GM21619 (cell line): Measurements from ENCODE around the gene STEAP1B.
"Not testable (repeated sequence)": the region's sequence is repeated elsewhere in the genome, so short reads cannot be mapped to it uniquely, and the experiment has no call there.

Source experiments
- ATAC-seq: cut with Tn5 transposase; IDR thresholded peaks from one replicate; pipeline ENCODE4 v1.9.1; 2021; ENCODE audit not compliant: unreplicated experiment

Gene STEAP1B

GRCh38 chr7:22499888-22500689 lies at the start of gene STEAP1B:
TSS of gene STEAP1B (minus strand) at chr7:22500188. CDS start at chr7:22494855, 5,333 bp downstream.
- peak; percentile 97 for ATAC-seq

- no peak for ATAC-seq
These were observed 49.1 kb upstream of the STEAP1B start for GRCh38 chr7:22549051-22549450.

- ATAC-seq: no peak
These were observed 48.3 kb upstream of the STEAP1B start for GRCh38 chr7:22548313-22548712.

GRCh38 chr7:22546769-22547168 lies 46.8 kb upstream of the STEAP1B start:
- no peak for ATAC-seq

GRCh38 chr7:22545529-22545928 lies 45.5 kb upstream of the STEAP1B start:
- no peak for ATAC-seq

- no peak for ATAC-seq
These were observed 44.3 kb upstream of the STEAP1B start for GRCh38 chr7:22544245-22544644.

GRCh38 chr7:22543169-22543568 lies 43.2 kb upstream of the STEAP1B start:
- no peak for ATAC-seq

GRCh38 chr7:22542669-22543068 lies 42.7 kb upstream of the STEAP1B start:
- ATAC-seq: no peak

GRCh38 chr7:22542254-22542653 lies 42.3 kb upstream of the STEAP1B start:
- ATAC-seq: no peak

- ATAC-seq: no peak
These were observed 41.8 kb upstream of the STEAP1B start for GRCh38 chr7:22541789-22542188.

GRCh38 chr7:22528537-22528936 lies 28.5 kb upstream of the STEAP1B start:
- ATAC-seq: not testable (repeated sequence)

GRCh38 chr7:22524353-22524947 lies 24.5 kb upstream of the STEAP1B start:
- ATAC-seq: peak; percentile 13

GRCh38 chr7:22523478-22524352 lies 23.7 kb upstream of the STEAP1B start:
- ATAC-seq: peak; percentile 54

- ATAC-seq: not testable (repeated sequence)
These were observed 19.6 kb upstream of the STEAP1B start for GRCh38 chr7:22519560-22519959.

GRCh38 chr7:22516950-22517349 lies 17.0 kb upstream of the STEAP1B start:
- ATAC-seq: not testable (repeated sequence)

- ATAC-seq: not testable (repeated sequence)
These were observed 15.0 kb upstream of the STEAP1B start for GRCh38 chr7:22514963-22515362.

- ATAC-seq: not testable (repeated sequence)
These were observed 7.3 kb upstream of the STEAP1B start for GRCh38 chr7:22507320-22507719.

GRCh38 chr7:22506316-22507020 lies 6.5 kb upstream of the STEAP1B start:
- not testable (repeated sequence) for ATAC-seq

- not testable (repeated sequence) for ATAC-seq
These were observed 4.5 kb upstream of the STEAP1B start for GRCh38 chr7:22504519-22504918.

- not testable (repeated sequence) for ATAC-seq
These were observed 2.1 kb upstream of the STEAP1B start for GRCh38 chr7:22502104-22502503.

- not testable (repeated sequence) for ATAC-seq
These were observed 1.3 kb upstream of the STEAP1B start for GRCh38 chr7:22501336-22501735.
